ENCODE results near the gene RGS11. TPM values are rescaled to one million over a fixed set of nuclear protein-coding genes. Genes with fewer than 3 reads are reported as not detected.
A peak's percentile ranks its signal among the peaks of the same experiment; 100 is the strongest.

The RGS11 gene
- 0.70 TPM for total RNA-seq

- ATAC-seq: no peak
Observed at GRCh38 chr16:275786-276232, at the start of gene RGS11. Gene RGS11, minus strand, starts transcription at chr16:275944. Its CDS starts 33 bp downstream, at chr16:275911.

GRCh38 chr16:324451-325334 is 48.9 kb upstream of the RGS11 start:
- DNase-seq (ENCODE audit: low spot score): no peak
- no peak for ATAC-seq

More at GRCh38 chr16:275786-276232, at the start of gene RGS11:
- DNase-seq (ENCODE audit: low spot score): no peak

- no peak for ATAC-seq
- DNase-seq (ENCODE audit: low spot score): no peak
Observed at GRCh38 chr16:324201-324450, 48.4 kb upstream of the RGS11 start.

- ATAC-seq (no peak), DNase-seq (ENCODE audit: low spot score) (no peak)
Observed at GRCh38 chr16:322476-323143, 46.9 kb upstream of the RGS11 start.

GRCh38 chr16:321532-321931 is 45.8 kb upstream of the RGS11 start:
- DNase-seq (ENCODE audit: low spot score) (no peak), ATAC-seq (no peak)

GRCh38 chr16:320206-320605 is 44.5 kb upstream of the RGS11 start:
- ATAC-seq (no peak), DNase-seq (ENCODE audit: low spot score) (no peak)

- ATAC-seq (no peak), DNase-seq (ENCODE audit: low spot score) (no peak)
Observed at GRCh38 chr16:318628-319027, 42.9 kb upstream of the RGS11 start.

GRCh38 chr16:317583-317982 is 41.8 kb upstream of the RGS11 start:
- DNase-seq (ENCODE audit: low spot score): no peak
- ATAC-seq: no peak

GRCh38 chr16:316741-317464 is 41.2 kb upstream of the RGS11 start:
- ATAC-seq (no peak), DNase-seq (ENCODE audit: low spot score) (no peak)

- DNase-seq (ENCODE audit: low spot score): no peak
- ATAC-seq: no peak
Observed at GRCh38 chr16:314795-315299, 39.1 kb upstream of the RGS11 start.

GRCh38 chr16:314351-314750 is 38.6 kb upstream of the RGS11 start:
- DNase-seq (ENCODE audit: low spot score) (no peak), ATAC-seq (no peak)

- DNase-seq (ENCODE audit: low spot score) (no peak), ATAC-seq (no peak)
Observed at GRCh38 chr16:311725-312124, 36.0 kb upstream of the RGS11 start.

GRCh38 chr16:309476-309875 is 33.7 kb upstream of the RGS11 start:
- DNase-seq (ENCODE audit: low spot score) (no peak), ATAC-seq (no peak)

GRCh38 chr16:307691-308312 is 32.1 kb upstream of the RGS11 start:
- ATAC-seq: no peak
- no peak for DNase-seq (ENCODE audit: low spot score)

GRCh38 chr16:306911-307370 is 31.2 kb upstream of the RGS11 start:
- ATAC-seq (no peak), DNase-seq (ENCODE audit: low spot score) (no peak)

- DNase-seq (ENCODE audit: low spot score) (no peak), ATAC-seq (no peak)
Observed at GRCh38 chr16:305916-306626, 30.3 kb upstream of the RGS11 start.

GRCh38 chr16:303760-304505 is 28.2 kb upstream of the RGS11 start:
- DNase-seq (ENCODE audit: low spot score) (no peak), ATAC-seq (peak; percentile 36)

- DNase-seq (ENCODE audit: low spot score) (no peak), ATAC-seq (no peak)
Observed at GRCh38 chr16:301950-302349, 26.2 kb upstream of the RGS11 start.

GRCh38 chr16:301235-301634 is 25.5 kb upstream of the RGS11 start:
- no peak for DNase-seq (ENCODE audit: low spot score)
- ATAC-seq: no peak

- no peak for DNase-seq (ENCODE audit: low spot score)
- ATAC-seq: no peak
Observed at GRCh38 chr16:297832-298231, 22.1 kb upstream of the RGS11 start.

Data from left lobe of liver (tissue), 2 donors.